Smooth muscle cell (in vitro differentiated cells): ENCODE measurements around the gene SEC14L5. TPM values are rescaled to one million over a fixed set of nuclear protein-coding genes. Genes with fewer than 3 reads are reported as not detected.

Source experiments
- DNase-seq: peaks from one replicate; lab custom pipeline; 2025; ENCODE audit not compliant: unreplicated experiment; lab: John Stamatoyannopoulos, UW
- H2AFZ ChIP-seq: fragments of 200-600 bp; sonication (generic); 2 replicates; pipeline ENCODE4 v1.6.0; 2016; ENCODE audit warnings: antibody characterized with exemption, low read depth, mild to moderate bottlenecking
- H3F3A ChIP-seq: fragments of 200-600 bp; sonication (generic); 2 replicates; pipeline ENCODE4 v1.6.0; 2017; ENCODE audit warnings: antibody characterized with exemption, low read depth
- H3K27ac ChIP-seq: fragments of 200-600 bp; sonication (generic); 2 replicates; pipeline ENCODE4 v1.5.1; 2016; ENCODE audit warnings: low read depth, mild to moderate bottlenecking
- H3K27me3 ChIP-seq: fragments of 200-600 bp; sonication (generic); 2 replicates; pipeline ENCODE4 v1.6.1; 2016; ENCODE audit warnings: low read depth, mild to moderate bottlenecking
- H3K36me3 ChIP-seq: fragments of 200-600 bp; sonication (generic); 2 replicates; pipeline ENCODE4 v1.5.1; 2016; ENCODE audit warnings: low read depth
- H3K4me1 ChIP-seq: fragments of 200-600 bp; sonication (generic); 2 replicates; pipeline ENCODE4 v1.5.1; 2016; ENCODE audit warnings: low read depth
- H3K4me2 ChIP-seq: fragments of 200-600 bp; sonication (generic); 2 replicates; pipeline ENCODE4 v1.6.0; 2016; ENCODE audit warnings: mild to moderate bottlenecking
- H3K4me3 ChIP-seq: fragments of 200-600 bp; sonication (generic); 2 replicates; pipeline ENCODE4 v1.5.1; 2016; ENCODE audit warnings: mild to moderate bottlenecking
- H3K79me2 ChIP-seq: fragments of 200-600 bp; sonication (generic); 2 replicates; pipeline ENCODE4 v1.6.0; 2016; ENCODE audit warnings: low read depth, mild to moderate bottlenecking
- H3K9ac ChIP-seq: fragments of 200-600 bp; sonication (generic); 2 replicates; pipeline ENCODE4 v1.6.0; 2016; ENCODE audit warnings: low read depth
- H3K9me3 ChIP-seq: fragments of 200-600 bp; sonication (generic); replicated peaks from 2 replicates; pipeline ENCODE4 v1.5.1; 2016; ENCODE audit warnings: low read depth
- H4K20me1 ChIP-seq: fragments of 200-600 bp; sonication (generic); 2 replicates; pipeline ENCODE4 v1.6.0; 2016; ENCODE audit warnings: low read depth
- CTCF ChIP-seq: fragments of 200-600 bp; sonication (generic); IDR thresholded peaks from 2 replicates; pipeline ENCODE4 v1.5.1; 2017; ENCODE audit warnings: borderline replicate concordance, mild to moderate bottlenecking, antibody characterized with exemption; ENCODE audit not compliant: insufficient read depth, poor library complexity, severe bottlenecking
- WGBS: methylation state at CpG from one replicate; pipeline ENCODE4 v1.1.7; 2016; ENCODE audit warnings: low lambda C conversion rate; 5-methylcytosine and 5-hydroxymethylcytosine counted together
- polyA plus RNA-seq: library from polyadenylated mRNA; unstranded; fragments of >200 nt; fragmentation: Nextera tagmentation; extraction: Ambion mirVana; gene quantifications from 2 replicates; pipeline ENCODE4 v1.2.1, GENCODE V29; 2016
- total RNA-seq: library from RNA; depleted of rRNA; stranded (reverse); fragments of >200 nt; gene quantifications from 2 replicates; pipeline ENCODE4 v1.2.3, GENCODE V29; 2014

The SEC14L5 gene
- total and polyA plus RNA-seq, 2 experiments from 2014 or later = not detected

GRCh38 chr16:4931381-4931780 lies 26.7 kb upstream of the SEC14L5 start:
- Histone ChIP-seq H3K4me2 (no peak overlapping the region), H3F3A (no peaks in the 10 kb centered on the region), H3K36me3 (no peaks in the 10 kb centered on the region), H4K20me1 (no peaks in the 10 kb centered on the region), H3K27ac (no peak overlapping the region), H2AFZ (no peak overlapping the region), H3K4me3 (no peak overlapping the region), H3K9me3 (peaks cover 7% of the 10 kb centered on the region), H3K9ac (no peak overlapping the region), H3K79me2 (no peaks in the 10 kb centered on the region), H3K27me3 (peaks cover 21% of the 10 kb centered on the region), H3K4me1 (no peaks in the 10 kb centered on the region)
- WGBS = 88% methylated on average over 10 of the region's 11 CpGs
- no peak for TF ChIP-seq CTCF
- no peak for DNase-seq

DNA sequence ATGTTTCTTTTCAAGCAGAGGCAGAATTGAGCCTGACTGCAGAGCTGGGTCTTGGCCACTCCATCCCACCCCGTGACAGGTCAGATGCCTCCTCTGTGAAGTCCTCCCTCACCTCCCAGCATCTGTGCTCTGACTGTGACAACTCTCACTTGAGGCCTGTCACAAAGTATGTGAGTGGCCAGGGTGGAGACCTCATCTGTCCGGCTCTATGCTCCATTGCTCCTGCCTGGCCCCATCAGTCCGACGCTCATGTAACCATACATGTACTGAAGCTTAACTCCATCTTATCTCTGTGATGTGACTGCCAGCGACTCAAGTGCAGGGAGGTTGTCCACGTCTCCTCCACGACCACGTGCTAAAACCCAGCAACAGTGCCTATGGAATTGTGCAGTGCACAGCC lies 24.7 kb upstream of the SEC14L5 start:
- no peaks in the 10 kb centered on the region for H4K20me1 ChIP-seq
- no peaks in the 10 kb centered on the region for H3F3A ChIP-seq
- H3K27ac ChIP-seq = no peak overlapping the region
- H3K4me1 ChIP-seq = no peaks in the 10 kb centered on the region
- WGBS = 81% methylated on average over 8 of the region's 8 CpGs
- no peaks in the 10 kb centered on the region for H3K36me3 ChIP-seq
- H3K9ac ChIP-seq = no peak overlapping the region
- no peak overlapping the region for H2AFZ ChIP-seq
- no peak for DNase-seq
- H3K27me3 ChIP-seq = peaks cover 40% of the 10 kb centered on the region
- H3K79me2 ChIP-seq = no peaks in the 10 kb centered on the region
- no peak overlapping the region for H3K4me2 ChIP-seq
- no peak overlapping the region for H3K4me3 ChIP-seq
- no peaks in the 10 kb centered on the region for H3K9me3 ChIP-seq
- TF ChIP-seq CTCF = no peak

- Histone ChIP-seq H2AFZ (no peak overlapping the region), H3F3A (no peaks in the 10 kb centered on the region), H3K9me3 (no peaks in the 10 kb centered on the region), H3K27me3 (peaks cover 45% of the 10 kb centered on the region), H3K9ac (no peak overlapping the region), H3K4me2 (no peak overlapping the region), H3K79me2 (no peaks in the 10 kb centered on the region), H3K36me3 (no peaks in the 10 kb centered on the region), H3K4me1 (no peaks in the 10 kb centered on the region), H3K4me3 (no peak overlapping the region), H4K20me1 (no peaks in the 10 kb centered on the region), H3K27ac (no peak overlapping the region)
- 87% methylated on average over 15 of the region's 15 CpGs for WGBS
- no peak for TF ChIP-seq CTCF
- no peak for DNase-seq
Measured at GRCh38 chr16:4933871-4934395, 24.2 kb upstream of the SEC14L5 start.

DNA sequence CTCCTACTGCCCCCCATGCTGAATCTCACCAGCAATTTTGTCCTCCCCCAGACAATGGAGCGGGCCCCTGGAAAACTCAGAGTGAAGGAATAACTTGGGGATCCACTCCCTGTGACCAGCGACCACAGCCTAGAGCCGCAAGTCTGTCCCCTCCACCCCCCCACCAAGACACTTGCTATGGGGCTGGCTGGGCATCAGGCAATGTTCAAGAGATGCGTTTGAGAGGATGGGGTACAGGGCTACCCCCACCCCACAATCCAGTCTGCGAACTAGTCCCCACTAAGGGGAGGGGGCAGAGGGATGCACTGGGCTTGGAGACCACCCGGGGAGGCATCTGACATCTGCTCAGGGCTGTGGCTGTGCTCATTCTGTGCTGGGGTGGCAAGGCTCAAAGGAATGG lies 23.5 kb upstream of the SEC14L5 start:
- peaks cover 45% of the 10 kb centered on the region for H3K27me3 ChIP-seq
- no peak overlapping the region for H2AFZ ChIP-seq
- H4K20me1 ChIP-seq = no peaks in the 10 kb centered on the region
- H3K9me3 ChIP-seq = no peaks in the 10 kb centered on the region
- no peak overlapping the region for H3K4me2 ChIP-seq
- no peak for DNase-seq
- H3K9ac ChIP-seq = no peak overlapping the region
- no peak for TF ChIP-seq CTCF
- H3K27ac ChIP-seq = no peak overlapping the region
- no peaks in the 10 kb centered on the region for H3K4me1 ChIP-seq
- no peaks in the 10 kb centered on the region for H3F3A ChIP-seq
- WGBS = 96% methylated on average over 6 of the region's 6 CpGs
- H3K36me3 ChIP-seq = no peaks in the 10 kb centered on the region
- no peak overlapping the region for H3K4me3 ChIP-seq
- no peaks in the 10 kb centered on the region for H3K79me2 ChIP-seq
